GM19395 (cell line): Measurements from ENCODE around the gene ITGB2.
A peak's percentile ranks its signal among the peaks of the same experiment; 100 is the strongest.

Experiments
- ATAC-seq: cut with Tn5 transposase; IDR thresholded peaks from one replicate; pipeline ENCODE4 v1.9.1; 2021; ENCODE audit warnings: mild to moderate bottlenecking, moderate library complexity; ENCODE audit not compliant: unreplicated experiment

The ITGB2 gene

DNA sequence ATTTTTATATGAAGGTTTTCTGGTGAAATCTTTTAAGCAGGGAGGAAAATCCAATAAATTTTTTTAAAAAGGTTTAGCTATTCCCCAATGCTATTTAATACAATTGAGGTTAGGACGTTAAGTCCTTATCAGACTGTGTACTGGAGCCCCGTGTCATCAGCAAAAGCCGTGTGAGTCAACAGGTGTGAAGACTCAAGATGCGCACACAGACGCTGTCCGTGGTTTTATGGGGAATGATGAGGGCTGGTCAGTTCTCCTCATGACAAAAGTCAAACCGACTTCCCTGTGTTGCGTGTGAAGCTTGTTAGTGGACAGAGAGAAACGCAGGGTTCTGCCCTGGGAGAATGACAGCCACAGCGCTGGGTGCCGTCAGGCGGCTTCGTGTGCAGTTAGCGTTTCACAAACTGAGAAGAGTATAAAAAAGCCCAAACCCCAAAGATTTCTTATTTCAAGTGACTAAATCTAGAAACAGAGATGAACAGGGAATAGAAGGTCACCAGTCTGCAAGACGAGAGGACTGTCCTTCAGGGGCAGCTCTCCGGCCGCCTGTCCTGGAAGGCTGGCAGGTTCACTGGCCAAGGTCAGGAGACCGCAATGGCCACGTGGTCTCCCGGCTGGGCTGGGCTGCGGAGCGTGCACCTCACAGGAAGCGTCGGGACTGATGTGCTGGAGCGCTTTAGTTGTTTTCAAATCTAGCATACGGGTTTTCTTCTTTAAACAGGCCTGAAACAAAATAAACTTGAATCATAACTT lies 69.6 kb downstream of the ITGB2 start:
- ATAC-seq, result no peak

DNA sequence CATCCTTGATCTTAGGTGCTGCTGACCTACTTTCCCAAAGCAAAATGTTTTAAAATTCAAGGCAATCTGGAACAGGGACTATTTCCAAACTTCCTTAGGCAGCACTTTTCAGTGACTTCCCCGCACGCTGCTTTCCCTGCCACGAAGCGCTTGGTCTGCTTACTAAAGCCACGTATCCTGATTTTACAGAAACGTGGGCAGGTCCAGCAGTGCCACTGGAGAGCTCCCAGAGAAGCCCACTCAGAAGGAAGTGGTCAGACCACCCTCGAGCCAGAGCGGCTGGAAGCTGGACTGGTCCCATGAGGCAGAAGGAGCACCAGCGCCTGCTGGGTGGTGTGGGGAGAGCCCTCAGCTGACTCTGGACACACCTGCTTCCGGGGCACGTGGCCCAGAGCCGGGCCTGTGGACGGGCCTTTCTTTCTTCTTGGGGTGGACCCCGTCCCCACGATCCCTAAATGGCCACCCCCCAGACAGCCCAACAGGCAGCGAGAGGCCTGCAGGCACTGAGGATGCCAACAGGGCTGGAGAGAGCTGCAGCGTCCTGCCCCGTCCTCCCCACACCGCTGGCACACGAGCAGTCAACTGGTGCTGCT lies 70.4 kb downstream of the ITGB2 start:
- ATAC-seq, result no peak

DNA sequence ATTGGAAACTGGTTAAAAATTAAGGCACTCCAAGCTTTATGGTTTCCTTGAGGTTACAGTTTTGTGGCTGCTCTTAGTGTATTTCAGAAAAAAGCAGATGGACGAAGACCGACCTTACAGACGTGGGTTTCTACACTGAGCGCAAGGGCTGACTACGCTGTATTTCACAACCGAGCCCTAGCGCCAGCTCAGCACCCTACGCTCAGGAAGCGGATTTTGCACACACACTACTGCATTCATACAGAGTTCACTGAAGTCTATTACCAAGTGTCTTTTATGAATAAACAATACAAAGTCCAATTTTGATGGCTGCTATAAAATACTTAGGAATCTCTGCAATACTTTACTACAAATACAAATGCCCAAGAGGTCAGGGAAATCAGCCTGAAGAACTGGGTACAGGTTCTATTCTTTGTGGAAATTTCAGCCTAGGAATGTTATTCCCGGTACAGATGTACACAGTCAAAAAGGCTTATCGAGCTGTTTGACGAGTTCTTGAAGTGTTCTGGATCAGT lies 71.0 kb downstream of the ITGB2 start:
- no peak for ATAC-seq

DNA sequence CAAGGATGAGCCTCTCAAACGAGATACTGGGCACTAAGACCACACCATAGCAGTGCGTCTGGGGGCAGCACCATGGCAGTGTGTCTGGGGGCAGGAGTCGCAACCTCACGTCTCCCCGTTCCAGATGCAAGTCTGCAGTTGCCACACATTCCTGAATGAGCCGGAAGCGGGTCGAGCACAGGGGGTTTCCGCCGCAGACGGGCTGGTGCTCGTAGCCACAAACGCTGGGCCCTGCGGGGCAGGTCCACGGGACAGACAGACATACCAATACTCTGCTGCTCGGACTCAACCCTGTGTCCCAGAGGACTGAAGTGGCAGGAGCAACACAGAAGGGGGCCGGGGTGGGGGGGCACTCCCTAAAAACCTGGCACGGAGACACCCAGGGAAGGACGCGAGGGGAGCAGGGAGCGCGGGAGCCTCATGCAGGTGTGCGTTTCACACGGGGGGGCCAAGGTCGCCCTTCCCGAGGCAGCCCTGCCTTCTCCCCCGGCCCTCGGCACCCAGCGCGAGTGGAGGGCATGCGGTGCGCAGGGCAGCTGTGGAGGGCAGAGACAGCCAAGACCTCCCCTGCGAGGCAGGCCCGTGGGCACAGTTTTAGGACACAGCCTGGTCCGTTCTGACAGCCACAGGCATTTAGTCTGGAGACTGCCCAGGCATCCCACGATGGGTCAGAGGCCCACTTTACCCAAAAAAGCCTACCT lies 71.7 kb downstream of the ITGB2 start:
- ATAC-seq, result no peak

DNA sequence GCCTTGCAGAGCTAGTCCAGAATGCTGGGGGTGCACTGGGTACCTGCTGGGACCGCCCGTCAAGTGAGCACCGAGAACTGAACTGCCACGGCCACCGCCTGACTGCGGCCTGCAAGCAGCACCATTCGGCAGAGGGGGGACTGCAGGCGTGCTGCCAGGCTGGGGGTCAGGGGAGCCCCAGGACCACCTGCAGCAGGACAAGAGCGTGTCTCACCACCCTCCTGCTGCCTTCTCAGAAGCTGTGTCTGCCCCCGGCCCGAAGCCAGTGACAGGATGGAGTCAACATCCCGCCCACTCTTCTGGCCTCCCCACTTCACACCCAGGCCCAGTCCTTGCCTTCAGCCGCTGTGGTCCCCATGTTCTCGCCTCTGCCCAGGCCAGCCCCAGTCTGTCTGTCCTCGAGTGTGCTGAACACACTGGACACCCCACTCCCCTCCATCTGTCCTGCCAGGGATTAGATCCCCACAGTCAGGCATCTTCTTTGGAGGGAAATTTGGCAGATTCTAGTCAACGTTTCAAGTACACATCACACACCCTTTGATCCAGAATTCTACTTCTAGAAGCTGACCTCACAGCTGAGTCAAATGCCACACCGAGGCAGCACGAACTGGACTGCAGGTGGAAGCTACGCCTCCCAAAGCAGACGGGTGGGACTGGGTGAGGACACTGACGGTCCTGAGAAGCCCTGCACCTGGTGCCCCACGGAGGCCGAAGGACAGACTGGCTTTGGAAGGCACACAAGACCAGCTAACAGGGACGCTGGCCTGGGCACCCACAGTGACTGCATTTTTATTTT lies 73.2 kb downstream of the ITGB2 start:
- no peak for ATAC-seq

DNA sequence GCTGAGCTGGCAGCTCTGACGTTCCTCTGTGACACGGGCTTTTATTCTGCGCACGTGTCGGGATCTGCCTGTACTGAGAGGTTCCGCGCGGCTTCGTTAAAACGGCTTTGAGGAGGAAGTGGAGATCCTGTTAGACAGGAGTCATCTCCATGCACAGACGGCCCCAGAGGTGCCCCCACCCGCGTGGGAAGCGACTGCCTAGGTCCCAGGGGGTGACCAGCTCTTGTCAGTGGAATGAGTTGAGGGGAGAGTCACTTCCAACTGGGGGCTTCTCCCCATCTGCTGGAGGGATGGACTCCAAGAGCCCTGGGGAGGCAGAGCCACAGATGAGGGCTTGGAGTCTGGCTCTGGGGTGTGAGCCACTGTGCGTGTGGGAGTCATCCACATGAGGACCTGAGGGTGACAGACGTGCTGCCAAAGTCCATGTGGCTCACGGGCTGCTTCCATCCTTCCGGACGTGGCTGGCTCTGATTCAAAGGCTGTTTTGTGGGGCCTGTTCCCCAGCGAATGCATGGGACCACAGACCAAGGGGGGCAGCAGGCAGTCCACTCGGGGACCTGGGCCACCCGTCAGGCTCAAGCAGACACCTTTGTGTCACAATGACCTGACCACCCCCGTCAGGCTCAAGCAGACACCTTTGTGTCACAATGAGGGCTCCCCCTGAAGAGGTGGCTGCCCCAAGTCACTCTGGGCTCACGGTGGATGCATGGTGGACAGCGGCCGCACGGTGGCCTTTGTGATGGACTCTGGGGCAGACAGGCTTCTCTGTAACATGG lies 74.0 kb downstream of the ITGB2 start:
- ATAC-seq, result no peak

DNA sequence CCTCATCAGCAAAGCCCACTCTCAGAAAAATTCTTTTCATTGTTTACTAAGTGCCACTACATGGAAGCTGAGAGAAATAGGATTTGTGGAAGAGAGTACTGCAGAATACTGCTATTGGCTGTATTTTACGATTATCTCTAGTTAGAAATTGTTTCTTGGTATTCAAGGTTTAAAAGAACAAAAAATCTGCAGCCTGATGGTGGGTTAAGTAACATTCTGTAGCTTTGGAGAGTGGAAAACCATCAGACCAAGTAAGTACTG lies 74.5 kb downstream of the ITGB2 start:
- no peak for ATAC-seq

DNA sequence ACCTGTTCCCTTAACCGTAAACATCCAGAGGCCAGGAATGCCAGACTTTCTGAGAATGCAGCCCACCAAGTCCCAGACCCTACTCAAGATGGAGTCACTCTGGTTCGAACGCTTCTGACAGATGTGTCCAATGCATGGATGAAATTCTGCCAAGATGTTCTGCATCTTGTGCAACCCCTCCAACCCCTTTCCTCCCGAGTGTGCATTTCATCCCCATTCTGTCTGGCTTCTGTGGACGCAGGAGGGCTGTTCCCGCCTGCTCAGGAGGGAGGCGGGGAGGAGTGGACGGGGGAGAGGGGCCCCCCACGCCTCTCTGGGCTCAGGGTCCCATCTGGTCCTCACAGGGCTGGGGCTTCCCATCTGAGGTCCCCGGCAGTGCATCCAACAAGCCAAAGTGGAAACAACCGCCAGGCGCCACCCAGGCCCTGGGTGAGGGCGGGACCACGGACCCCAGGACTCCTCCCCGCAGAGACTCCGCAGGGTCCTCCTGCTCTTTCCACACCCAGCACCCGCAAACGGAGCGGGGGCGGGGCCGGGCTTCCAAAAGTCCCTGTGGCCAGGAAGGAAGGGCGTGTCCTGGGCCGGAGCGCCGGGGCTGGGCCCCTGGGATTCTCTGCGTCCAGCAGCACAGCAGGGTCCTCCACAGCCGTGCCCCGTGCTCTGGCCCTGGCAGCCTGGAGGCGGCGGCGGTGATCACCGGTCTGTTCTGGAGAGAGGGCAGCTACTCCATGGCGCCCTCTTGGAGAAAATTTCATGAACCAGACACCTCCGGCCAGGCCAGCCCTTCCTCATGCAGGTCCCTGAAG lies 75.1 kb downstream of the ITGB2 start:
- ATAC-seq, result peak; percentile 67

DNA sequence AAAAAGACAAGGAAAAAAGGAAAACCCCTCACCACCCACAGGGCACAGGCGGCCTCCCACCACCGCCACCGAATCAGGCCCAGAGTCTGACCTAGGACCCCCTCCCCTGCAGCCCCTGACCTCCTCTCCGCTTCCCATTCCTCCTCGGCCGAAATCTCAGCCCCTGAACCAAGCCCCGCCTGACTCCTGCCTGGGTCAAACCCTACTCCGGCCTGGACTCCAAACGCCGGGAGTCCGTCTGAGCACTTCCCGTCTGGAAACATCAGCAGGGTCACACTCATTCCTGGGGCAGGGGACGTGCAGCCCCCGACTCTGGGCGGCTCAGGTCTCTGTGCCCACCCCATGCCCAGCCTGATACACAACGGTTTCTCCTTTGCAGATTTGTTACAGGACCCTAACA lies 76.4 kb downstream of the ITGB2 start:
- ATAC-seq, result no peak

DNA sequence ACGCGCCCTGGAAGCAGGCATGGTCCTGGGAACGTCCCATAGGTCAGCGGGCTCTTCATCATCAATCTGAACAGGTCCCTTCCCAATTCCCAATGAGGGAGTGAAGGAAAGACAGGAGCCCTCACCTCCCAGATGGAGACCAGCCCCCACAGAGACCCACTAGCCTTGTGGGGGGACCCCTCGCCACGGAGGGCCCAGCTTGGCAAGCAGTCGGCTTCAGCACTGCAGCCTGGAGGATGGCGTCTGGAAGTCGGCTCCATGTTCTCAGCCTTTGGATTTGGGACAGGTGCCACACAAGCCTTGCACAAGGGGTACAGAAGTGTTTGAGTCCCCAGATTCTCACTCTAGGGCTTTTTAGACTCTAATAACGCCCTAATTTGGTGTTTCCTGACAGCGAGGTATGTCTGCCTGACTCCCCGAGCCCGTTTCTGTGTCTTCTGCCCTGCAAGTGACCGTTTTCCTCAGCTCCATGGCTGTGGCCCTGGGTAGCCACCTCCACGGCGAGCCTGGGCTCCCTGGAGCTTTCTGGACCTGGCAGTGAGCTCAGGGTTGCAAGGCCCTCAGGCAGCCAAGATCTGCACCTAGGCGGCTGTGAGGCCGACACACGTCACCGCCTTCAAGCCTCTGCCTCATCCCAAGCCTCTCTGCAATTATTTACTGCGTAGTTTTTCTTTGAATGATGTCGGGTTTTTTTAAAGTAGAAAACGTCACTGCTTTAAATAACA lies 77.8 kb downstream of the ITGB2 start:
- no peak for ATAC-seq

DNA sequence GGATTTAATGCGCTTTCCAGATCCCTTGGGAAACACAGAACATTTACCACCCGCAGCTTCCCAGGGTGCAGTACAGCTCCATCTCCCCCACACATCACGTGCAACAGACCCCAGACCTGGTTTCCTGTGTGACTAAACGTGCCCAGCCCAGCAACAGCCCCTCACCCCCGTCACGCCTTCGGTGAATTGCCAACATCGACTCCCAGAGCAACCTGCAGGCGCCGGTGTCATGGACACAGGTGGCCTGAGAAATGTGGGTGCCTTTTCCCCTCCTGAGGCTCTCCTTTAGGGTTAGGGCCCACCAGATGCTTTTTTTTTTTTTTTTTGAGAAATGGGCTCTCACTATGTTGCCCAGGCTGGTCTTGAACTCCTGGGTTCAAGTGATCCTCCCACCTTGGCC lies 78.6 kb downstream of the ITGB2 start:
- ATAC-seq, result no peak

DNA sequence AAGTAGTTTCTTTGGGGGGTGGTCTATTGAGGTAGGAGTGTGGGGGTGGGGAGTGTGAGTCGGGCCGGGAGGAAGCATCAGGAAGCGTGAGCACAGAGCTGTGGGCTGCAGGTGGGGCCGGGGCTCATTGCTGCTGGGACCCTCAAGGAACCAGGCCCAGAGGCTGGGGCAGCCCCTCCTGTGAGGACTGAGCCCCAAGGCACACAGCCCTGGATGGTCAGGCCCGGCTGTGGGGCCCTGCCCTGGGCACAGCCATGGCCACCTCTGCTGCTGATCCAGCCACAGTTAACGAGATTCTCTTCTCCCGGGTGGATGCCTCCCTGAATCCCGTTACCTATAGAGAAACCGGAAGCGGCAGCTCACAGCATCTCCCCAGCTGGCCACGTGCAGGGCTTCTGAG lies 79.9 kb downstream of the ITGB2 start:
- no peak for ATAC-seq

DNA sequence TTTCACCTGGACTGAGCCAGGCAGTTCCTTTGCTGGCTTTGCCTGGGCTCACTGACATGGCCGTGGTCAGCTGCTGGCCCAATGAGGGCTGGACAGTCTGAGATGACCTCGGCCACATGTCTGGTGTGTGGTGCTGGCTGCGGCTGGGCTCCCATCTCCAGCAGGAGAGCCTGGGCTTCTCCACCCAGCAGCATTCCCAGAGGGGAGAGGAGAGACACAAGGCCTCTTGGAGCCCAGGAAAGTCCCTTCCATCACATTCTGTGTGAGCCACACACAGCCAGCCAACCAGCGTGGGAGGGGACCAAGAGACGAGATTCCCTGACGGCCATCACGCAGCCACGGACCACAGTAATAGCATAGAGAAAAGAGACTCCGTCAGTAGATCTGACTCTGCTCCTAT lies 81.7 kb downstream of the ITGB2 start:
- no peak for ATAC-seq

DNA sequence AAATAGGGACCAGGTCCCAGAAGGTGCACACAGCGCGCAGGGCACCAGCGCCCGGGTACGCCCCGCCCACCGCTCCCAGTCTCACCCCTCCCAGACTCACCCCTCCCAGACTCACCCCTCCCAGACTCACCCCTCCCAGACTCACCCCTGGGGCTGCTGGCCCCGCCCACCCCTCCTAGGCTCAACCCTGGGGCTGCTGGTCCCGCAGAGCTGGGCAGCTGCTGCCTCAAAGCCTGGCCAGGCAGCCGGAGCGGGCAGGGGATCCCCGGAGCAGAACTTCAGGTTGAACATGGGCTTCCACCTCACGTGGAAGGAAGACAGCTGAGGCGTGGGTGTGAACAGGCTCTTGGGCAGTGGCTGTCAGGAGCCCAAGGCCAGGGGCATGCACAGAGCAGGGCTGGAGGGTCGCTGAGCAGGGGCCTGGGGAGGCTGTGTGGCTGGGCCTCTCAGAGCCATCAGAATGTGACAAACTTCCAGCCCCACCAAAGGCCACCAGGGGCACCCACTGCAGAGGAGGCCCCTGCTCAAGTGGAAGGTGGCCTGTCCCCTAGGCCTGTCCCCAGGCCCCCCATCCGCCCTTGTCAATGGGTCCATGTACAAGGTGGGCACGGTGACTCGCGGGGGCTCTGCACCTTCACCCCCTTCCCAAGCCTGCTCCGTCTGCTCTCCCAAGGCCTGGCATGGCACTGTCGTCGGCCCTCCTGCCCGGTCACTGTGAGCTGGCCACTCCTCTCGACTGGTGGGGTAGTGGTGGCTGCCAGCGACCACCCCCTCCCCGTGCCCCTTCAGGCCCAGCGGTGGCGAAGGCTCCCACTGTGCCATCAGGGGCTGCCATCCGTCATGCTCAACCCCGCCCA lies 82.4 kb downstream of the ITGB2 start:
- no peak for ATAC-seq

DNA sequence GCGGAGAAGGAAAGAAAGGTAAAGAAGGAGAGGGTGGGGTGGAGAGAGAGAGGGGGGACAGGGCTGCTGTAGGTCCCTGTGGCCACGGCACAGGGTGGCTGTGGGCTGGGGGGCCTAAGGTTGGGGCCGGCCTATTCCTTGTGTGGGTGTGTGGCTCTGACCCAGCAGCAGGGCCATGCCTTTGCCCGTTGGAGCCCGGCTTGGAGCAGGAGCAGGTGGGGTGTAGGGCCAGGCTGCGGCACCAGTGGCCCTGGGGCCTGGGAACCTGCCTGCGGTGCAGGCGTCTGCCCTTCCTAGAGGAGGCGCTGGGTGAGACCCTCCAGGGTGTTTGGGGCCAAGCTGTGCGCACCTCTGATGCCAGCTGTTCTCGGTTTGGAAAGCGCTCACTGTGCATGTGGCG lies 83.2 kb downstream of the ITGB2 start:
- ATAC-seq, result no peak

DNA sequence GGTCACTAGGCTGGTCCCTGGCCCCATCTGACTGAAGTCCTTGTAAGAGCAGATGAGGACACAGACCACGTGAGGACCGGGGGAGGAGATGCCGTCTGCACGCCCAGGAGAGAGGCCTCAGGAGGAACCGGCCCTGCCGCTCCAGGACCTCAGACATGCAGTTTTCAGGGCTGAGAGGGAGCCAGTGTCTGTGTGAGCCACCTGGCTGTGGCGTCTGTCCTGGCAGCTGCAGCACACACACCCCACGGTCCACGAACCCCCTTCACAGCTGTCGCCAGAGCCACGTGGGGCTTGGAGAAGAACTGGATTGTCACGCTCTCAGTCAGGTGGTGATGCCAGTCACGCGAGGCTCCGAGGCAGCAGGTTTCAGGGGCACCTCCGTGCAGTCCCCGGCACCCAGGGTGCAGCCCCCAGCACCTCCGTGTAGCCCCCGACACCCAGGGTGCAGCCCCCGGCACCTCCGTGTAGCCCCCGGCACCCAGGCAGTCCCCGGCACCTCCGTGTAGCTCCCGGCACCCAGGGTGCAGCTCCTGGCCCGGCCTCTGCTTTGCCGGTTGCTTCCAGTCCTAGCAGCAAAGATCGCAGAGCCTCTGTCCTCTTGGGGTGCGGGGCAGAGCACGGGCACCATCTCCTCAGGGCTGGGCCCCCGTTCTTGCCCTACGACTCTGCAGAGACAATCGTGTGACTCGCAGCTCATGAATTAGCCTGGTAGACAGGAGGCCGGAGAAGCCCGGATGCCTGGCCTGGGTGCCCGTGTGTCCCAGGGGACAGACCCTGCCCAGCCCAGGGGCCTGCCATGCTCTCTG lies 83.8 kb downstream of the ITGB2 start:
- ATAC-seq, result no peak

DNA sequence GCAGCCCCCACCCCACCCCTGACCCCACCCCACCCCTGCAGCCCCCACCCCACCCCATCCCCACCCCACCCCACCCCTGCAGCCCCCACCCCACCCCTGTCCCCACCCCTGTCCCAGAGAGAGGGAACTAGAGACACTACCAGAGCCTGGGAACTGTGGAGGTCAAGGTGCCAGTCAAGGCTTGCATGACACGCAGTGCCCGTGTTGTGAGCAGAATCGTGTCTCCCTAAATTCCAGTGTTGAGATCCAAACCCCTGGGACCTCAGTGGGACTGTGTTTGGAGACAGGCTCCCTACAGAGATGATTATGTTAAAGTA lies 84.4 kb downstream of the ITGB2 start:
- no peak for ATAC-seq
